ENCODE results near the gene SAA2.
A peak's percentile ranks its signal among the peaks of the same experiment; 100 is the strongest.
"Not testable (repeated sequence)": the region's sequence is repeated elsewhere in the genome, so short reads cannot be mapped to it uniquely, and the experiment has no call there.

Gene SAA2

DNA sequence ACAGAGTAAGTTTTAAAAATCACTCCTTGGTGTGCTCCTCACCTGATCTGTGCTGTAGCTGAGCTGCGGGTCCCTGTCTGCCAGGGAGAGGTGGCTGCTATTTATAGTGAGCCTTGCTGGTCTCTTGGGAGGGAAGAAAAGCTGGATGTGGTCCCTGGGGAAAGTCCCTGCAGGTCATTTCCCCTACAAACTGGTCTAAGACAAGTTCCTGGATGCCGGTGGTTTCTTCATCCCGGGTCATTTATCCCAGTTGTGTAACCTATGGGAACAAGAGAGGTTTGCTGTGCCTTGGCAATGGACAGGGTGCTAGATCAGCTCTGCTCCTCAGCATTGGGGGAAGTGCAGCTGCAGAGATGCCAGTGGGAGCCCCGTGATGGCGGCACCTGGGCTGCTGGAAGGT lies at the start of gene SAA2:
Gene SAA2 (minus strand): TSS at position 108 of the 400 bp plus-strand sequence. CDS start 657 bp downstream, outside the sequence.
- no peak for DNase-seq (ENCODE audit: low spot score)

DNA sequence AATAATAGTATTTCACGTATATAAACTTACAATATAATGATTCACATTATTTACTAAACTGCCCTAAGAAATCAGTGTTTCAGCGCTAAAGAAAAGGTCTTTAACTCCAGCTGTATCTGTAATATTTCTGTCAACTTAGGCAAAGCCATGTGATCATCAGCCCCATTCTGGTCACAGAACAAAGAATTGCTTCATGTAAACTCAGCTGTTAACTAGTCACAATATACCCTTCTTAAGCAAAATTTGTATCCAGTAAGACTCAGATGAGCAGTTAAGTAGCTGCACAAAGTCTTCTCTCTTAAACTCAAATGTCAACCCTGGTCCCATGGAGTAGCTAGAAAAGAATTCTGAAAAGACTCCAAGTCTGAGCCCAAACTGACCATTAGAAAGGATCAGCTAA lies 46.8 kb upstream of the SAA2 start:
- DNase-seq (ENCODE audit: low spot score) = no peak

DNA sequence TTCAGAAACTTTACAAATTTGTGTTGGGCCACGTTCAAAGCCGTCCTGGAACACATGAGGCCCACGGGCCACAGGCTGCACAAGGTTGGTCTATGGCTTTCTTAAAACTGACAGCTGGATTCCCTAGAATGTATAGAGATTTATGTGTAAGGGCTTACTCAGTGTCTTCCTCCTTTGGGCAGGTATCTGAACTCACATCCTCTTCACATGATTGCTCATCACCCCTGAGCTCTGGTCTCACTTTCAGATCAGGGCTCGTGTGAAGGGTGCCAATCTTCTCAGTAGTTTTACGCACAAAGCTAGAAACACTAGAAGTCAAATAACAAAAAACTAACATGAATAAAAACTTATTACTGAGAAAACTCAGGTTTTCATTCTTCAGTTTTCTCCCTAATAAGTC lies 46.4 kb upstream of the SAA2 start:
- DNase-seq (ENCODE audit: low spot score) = no peak

DNA sequence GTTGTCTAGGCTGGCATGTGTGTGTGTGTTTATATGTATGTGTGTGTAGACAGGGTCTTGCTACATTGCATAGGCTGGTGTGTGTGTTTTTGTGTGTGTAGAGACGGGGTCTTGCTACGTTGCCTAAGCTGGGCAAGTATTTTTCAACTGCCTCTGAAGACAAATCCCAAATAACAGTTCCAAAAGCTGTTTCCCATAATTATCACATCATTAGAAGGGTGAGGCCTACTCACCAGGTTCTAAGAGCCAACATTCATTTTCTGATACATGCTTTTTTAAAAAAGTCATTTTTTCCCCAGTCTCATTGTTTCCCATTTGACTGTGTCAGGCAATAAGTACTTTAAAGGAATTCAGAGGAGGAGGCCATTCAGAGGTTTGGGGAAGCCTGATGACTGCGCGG lies 40.4 kb upstream of the SAA2 start:
- DNase-seq (ENCODE audit: low spot score) = no peak

DNA sequence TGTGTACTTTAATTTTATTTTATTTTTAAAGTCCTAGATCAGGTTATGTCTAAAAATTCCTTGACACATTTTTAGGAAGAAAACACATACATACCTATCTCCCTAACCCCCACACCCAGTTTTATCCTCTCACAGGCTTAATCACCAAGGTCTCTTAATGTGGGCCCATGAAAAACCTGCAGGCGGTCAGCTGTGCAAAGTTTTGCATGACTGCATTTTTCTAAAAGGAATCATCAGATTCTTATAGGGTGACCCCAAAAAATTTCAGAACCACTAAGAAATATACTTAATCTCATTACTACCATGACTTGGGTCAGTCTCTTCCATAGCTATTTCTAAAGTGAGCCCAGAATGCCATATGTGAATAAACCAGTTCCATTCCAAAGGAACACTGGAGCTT lies 37.4 kb upstream of the SAA2 start:
- no peak for DNase-seq (ENCODE audit: low spot score)

DNA sequence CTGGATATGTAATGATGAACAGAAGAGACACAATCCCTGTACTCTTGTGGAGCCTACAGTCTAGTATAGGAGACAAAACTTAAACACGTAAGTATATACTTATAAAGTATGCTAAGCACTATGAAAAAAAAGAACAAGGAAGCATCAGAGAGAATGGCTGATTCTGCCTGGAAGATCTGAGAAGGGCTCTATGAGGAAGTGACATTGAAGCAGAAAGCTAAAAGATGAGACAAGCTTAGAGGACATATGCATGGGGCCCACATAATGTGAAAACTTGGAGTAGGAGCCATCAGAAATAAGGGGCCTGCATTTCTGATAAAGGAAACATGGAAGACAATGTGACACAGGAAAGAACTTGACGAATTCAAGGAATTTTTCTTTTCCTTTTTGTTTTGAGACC lies 34.2 kb upstream of the SAA2 start:
- DNase-seq (ENCODE audit: low spot score) = no peak

DNA sequence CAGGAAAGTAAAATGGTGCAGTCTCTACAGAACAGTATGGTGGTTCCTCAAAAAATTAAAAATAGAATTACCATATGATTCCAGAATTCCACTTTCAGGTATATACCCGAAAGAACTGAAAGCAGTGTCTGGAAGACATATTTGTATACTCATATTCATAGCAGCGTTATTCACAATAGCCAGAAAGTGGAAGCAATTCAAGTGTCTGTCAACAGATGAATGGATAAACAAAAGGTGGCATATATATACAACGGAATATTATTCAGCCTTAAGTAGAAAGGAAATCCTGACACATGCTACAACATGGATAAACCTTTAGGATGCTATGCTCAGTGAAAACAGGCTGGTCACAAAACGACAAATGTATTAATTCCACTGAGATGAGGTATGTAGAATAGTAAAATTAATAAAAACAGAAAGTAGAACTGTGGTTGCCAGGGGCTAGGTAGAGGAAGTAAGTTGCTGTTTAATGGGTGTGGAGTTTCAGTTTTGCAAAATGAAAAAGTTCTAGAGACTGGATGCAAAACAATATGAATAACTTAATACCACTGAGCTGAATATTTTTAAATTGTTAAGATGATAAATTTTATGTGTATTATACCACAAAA lies 32.1 kb upstream of the SAA2 start:
- DNase-seq (ENCODE audit: low spot score) = no peak

DNA sequence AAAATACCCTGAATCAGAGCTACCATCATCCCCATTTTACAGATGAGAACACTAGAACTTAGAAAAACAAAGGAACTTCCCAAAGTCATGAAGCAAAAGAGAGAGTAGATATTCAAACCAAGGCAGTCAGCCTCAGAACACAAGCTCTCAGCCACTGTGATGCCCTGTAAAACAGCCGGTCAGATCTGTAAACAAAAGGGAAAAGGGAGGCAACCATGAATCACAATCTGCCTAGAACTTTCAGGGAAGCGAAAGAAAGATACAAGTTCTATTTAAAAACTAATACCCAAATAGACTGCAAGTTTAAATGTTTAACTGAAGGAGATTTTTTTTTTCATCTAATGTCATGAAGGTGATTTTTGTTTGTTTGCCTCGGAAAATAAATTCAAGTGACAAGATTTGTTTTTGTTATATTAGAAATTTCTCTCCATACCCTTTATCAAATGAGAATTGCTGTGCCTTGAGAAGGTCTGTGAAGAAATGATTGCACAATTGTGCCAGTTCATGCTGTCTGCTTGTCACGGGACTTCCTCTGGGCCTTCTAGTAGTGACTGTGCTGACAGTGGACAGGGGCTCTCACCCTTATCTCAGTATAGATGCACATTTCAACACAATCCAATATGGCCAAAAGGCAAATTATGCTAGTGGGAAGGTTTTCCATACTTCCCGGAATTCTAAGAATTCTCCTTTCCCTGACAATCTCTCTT lies 29.2 kb upstream of the SAA2 start:
- DNase-seq (ENCODE audit: low spot score) = no peak

DNA sequence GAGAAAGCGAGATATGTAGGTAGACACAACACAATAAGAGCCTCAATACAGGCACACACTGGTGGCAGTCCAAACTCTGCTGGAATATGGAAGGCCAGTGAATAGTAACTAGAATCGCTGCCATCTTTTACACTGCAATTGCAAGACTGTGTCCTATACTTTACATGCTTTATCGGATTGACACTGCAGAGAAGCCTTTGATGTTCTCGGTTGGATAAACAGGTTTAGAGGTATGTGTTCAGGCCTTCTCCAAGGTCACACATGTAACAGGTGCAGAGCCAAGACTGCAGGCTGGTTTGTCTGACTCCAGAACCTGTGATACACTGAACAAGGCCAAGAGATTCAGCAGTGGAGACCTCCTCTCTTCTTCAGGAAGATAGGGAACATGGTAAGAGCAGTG lies 22.7 kb upstream of the SAA2 start:
- no peak for DNase-seq (ENCODE audit: low spot score)

DNA sequence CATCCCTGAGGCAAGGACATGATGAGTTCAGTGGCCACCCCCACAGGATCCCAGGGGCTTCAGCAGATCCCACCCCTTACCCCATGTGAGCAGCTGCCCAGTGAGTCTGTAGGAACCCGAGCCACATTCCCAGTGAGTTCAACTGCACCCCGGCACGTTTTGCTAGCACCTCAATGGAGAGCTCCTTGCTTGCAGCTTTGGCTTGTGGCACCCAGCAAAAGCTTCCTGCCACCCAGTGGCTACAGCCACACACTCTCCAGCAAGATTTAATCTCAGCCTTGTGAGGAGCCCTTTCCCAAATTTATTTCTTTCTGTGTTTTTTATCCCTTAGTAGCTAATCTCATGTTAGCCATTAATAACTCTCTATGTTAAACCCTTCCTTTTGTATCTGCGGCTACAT lies 21.6 kb upstream of the SAA2 start:
- peak; percentile 20 for DNase-seq (ENCODE audit: low spot score)

DNA sequence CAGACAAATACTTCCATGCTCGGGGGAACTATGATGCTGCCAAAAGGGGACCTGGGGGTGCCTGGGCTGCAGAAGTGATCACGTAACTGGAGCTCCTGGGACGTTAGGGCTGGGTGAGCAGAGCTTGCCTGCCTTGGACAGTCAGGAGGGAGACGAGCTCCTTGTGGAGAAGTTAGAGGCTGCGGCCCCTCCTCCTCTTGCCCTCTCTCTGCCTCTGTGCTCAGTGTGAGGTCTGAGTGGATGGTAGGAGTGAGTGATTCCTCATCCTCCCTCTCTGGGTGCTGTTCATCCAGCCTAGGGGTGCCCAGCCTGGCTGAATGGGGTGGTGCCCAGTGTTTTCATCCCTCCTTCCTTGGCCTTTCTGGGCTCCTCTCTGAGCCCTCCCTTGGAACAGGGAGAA lies 20.8 kb upstream of the SAA2 start:
- not testable (repeated sequence) for DNase-seq (ENCODE audit: low spot score)

DNA sequence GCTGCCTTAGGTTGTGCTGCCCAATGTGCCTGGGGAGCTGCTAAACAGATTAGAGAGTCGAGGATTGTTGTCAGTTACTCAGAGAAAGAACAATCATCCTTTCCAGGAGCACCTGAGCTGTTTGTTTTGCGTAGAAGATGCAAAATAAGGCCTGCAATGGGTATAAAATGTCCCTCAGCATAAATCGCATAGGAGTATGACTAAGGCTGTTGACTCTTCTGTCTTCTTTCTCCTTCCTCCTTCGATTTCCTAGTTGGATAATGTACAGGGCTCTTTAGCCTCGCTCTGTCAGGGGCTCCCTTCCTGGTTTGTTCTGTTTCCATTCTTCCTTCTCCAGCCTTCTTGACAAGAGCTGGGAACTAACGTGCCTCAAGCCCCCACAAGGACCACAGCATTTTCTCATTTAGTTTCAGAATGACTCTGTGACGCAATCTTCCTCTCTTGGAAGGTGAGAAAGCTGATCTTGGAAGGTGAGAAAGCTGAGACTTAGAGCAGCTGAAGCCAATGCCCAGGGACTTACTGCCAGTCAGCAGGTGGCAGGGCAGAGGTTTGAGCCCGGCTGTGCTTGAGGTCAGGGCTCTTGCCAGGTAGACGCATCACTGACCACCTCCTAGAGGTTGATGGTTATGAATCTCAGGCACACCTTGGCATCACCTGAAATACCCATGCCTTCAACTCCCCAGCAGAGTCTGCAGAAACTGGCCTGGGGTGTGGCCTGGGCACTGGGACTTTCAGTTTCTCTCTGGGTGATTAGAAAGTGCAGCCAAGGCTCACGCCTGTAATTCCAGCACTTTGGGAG lies 19.1 kb upstream of the SAA2 start:
- DNase-seq (ENCODE audit: low spot score) = not testable (repeated sequence)

DNA sequence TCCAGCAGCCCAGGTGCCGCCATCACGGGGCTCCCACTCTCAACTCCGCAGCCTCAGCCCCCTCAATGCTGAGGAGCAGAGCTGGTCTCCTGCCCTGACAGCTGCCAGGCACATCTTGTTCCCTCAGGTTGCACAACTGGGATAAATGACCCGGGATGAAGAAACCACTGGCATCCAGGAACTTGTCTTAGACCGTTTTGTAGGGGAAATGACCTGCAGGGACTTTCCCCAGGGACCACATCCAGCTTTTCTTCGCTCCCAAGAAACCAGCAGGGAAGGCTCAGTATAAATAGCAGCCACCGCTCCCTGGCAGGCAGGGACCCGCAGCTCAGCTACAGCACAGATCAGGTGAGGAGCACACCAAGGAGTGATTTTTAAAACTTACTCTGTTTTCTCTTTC lies 17.5 kb upstream of the SAA2 start, which contains the start of gene SAA1:
Gene SAA1 (plus strand): TSS at position 316 of the 400 bp plus-strand sequence. CDS start 624 bp downstream, outside the sequence.
- DNase-seq (ENCODE audit: low spot score) = no peak

DNA sequence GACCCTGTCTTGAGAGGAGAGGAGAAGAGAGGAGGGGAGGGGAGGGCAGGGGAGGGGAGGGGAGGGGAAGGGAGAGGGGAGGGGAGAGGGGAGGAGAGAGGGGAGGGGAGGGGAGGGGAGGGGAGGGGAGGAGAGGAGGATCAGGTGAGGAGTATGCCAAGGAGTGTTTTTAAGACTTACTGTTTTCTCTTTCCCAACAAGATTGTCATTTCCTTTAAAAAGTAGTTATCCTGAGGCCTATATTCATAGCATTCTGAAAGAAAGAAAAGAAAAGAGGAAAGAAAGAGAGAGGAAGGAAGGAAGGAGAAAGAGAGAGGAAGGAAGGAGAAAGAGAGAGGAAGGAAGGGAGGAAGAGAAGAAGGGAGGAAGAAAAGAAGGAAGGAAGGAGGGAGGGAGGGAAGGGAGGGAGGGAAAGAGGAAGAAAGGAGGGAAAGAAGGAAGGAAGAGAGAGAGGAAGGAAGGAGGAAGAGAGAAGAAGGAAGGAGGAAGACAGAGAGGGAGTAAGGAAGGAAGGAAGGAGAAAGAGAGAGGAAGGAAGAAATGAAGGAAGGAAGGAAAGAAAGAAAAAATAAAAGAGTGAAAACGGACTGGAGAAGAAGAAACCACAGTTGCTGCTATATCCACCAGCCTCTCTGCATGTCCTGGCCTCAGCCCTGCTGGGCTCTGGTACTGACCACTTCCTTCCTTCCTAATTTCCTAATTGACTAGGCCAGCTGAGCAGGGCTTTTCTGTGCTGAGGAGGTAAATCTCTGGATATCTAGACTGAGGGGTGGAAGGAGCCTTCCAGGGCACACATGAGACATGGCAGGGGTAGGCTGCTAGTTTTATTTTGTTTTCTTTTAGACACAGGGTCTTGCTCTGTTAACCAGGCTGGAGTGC lies 16.4 kb upstream of the SAA2 start:
- no peak for DNase-seq (ENCODE audit: low spot score)

DNA sequence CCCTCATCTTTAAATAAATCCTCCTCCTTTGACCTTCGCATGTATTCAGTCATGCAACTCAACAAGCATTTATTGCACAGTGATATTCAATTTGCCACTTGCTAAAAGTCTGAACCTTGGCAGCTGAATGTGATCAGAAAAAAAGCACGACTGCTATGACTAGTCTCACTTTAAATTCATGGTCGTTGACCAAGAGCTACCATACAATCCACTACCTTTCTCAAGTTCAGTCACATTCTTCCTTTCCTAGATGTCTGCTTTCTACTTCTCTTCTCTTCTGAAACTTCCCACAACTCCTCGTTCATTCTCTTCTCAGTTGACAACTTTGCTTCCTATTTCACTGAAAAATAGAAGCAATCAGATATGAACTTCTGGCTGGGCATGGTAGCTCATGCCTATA lies 15.6 kb upstream of the SAA2 start:
- DNase-seq (ENCODE audit: low spot score) = no peak

DNA sequence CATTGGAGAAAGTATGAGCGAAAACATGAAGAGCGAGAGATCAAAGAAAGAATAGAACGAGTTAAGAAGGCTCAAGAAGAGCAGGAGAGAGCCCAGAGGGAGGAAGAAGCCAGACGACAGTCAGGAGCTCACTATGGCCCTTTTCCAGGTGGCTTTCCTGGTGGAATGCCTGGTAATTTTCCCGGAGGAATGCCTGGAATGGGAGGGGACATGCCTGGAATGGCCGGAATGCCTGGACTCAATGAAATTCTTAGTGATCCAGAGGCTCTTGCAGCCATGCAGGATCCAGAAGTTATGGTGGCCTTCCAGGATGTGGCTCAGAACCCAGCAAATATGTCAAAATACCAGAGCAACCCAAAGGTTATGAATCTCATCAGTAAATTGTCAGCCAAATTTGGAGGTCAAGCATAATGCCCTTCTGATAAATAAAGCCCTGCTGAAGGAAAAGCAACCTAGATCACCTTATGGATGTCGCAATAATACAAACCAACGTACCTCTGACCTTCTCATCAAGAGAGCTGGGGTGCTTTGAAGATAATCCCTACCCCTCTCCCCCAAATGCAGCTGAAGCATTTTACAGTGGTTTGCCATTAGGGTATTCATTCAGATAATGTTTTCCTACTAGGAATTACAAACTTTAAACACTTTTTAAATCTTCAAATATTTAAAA lies 14.3 kb upstream of the SAA2 start:
- peak; percentile 20 for DNase-seq (ENCODE audit: low spot score)

DNA sequence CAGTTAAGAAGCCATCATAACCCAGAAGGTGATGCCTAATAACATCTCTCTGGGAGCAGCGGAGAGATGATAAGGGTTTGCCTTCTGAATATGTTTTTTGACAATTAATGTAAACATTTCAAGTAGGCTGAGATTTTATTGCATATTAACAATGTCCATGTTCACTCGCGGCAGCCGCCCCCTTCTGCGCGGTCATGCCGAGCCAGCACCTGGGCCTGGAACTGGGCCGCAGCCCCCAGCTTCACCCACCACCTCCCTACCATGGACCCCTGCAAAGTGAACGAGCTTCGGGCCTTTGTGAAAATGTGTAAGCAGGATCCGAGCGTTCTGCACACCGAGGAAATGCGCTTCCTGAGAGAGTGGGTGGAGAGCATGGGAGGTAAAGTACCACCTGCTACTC lies 13.3 kb upstream of the SAA2 start:
- DNase-seq (ENCODE audit: low spot score) = no peak

DNA sequence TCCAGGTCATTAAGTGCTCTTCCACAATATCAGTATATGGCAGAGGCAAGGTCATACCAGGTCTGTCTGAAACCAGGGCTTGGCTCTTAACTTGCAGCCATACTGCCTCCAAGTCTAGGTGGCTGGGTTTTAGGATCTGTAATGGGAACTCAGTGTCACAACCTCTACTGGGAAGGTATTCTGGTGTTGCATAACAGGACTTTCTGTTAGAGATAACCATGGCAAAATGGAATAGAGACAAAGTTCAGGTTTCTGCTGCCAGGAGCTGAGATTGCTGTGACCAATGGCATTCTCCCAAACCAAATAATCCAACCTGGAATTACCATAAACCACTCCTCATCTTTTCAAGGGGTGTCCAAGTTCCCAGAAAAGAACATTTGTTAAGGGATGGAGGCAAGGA lies 10.8 kb upstream of the SAA2 start:
- no peak for DNase-seq (ENCODE audit: low spot score)

DNA sequence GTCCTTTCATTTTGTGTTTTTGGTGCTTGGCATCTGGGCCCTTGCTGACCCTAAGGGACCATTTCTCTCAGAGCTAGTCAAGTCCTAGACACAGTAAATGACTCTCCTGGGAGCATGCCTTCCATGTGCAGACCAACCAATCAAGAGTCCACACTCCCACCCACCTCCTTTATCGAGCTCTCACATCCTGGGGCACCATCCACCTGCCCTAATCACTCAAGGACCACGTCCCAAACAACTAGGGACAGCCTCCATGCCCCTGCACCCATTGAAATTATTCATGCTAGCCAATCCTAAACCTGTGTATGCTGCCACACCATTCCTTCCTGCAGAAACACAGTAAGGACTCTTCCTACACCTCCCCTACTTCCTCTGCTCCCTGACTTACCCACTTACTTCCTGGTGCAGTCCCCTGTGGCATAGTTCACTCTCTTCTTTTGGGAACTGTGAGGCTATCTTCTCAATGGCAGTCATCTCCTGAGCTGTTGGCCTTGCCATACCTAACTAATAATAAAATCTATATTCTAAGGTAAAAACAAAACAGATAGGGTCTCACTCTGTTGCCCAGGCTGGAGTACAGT lies 6.4 kb upstream of the SAA2 start:
- DNase-seq (ENCODE audit: low spot score) = no peak

DNA sequence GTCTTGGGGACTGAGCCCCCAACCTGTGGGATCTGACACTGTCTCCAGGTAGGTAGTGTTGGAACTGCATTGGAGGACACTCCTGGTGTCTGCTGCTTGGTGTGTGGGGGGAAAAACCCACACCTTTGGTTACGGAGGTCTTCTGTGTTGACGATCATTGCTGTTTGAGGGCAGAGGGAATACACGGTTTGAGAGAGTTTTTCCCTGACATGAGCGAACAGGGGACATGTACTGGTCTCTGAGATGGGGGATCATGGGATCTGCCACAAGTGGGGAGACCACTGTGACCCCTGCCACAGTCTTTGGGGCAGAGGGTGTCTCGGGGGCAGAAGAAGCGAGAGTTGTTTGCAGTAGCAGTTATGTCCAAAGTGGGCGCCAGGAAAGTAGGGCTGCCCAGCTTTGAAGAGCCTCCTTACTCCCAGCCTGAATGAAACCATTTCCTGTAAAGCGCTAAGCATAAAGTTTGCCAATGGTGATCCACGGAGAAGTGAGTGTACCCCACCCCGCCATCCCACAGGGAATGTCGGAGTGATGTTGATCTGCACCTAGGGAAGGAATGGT lies 5.4 kb upstream of the SAA2 start:
- no peak for DNase-seq (ENCODE audit: low spot score)

DNA sequence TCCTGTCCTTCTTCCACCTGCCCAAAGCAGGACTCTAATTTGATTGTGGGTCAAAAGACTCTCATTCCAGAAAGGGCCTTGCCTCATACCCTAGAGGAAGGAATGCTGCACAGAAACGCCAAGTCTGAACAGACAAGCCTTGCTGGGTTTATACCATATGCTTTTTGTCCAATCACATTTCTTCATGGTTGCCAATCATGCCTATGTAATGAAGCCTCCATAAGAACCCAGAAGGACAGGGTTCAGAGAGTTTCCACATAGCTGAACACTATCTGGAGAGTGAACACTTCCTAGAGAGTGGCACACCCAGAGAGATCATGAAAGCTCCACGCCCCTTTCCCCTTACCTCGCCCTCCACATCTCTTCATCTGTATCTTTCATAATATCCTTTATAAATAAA lies 4.8 kb upstream of the SAA2 start:
- DNase-seq (ENCODE audit: low spot score) = no peak
